HCT116 (cell line): Measurements from ENCODE around the gene LHX4. TPM values are rescaled to one million over a fixed set of nuclear protein-coding genes. Genes with fewer than 3 reads are reported as not detected.

Experiments used
- ATAC-seq: fragments of 200-7000 bp; cut with Tn5 transposase; 2 replicates; pipeline ENCODE4 v1.9.1; 2020; ENCODE audit warnings: mild to moderate bottlenecking, moderate library complexity
- BruUV-seq: library from RNA; stranded (reverse); fragments of 400-500 nt; replicated peaks from 2 replicates; lab custom pipeline; 2021; lab: Mats Ljungman, UMichigan
- CTCF ChIA-PET: fragments of 300-600 bp; sonication (Branson Sonifier 250); formaldehyde crosslinking; loops from one replicate; lab custom pipeline; 2021; ENCODE audit warnings: antibody characterized with exemption; lab: Charles Lee
- POLR2A ChIA-PET: fragments of 300-600, 350-600 bp; sonication (Branson Sonifier 250); formaldehyde crosslinking; loops from one replicate; lab custom pipeline; 2021; ENCODE audit warnings: antibody characterized with exemption; lab: Charles Lee
- RAD21 ChIA-PET, 2 experiments: fragments of 300-600 bp; sonication (Branson Sonifier 250); formaldehyde crosslinking; loops; one replicate each; lab custom pipeline; 2023; ENCODE audit warnings: low total read pairs in 2 of 2; ENCODE audit not compliant: uncharacterized antibody in 2 of 2, unreplicated experiment in 2 of 2, low non-redundant PET in 1 of 2; lab: Charles Lee
- DNase-seq: peaks from one replicate; pipeline ENCODE4 v3.0.0-alpha.2; 2010; ENCODE audit warnings: low read depth, low spot score
- H2AFZ ChIP-seq: fragments of 200-600 bp; shearing (Covaris generic), sonication (generic); 2 replicates; pipeline ENCODE4 v1.6.1; 2017; ENCODE audit warnings: low read depth, mixed run types, mixed read lengths, antibody characterized with exemption, low read length; ENCODE audit not compliant: poor library complexity, severe bottlenecking
- H3K27ac ChIP-seq: 2 replicates; pipeline ENCODE4 v1.5.1; 2012; ENCODE audit warnings: low read depth, low read length
- H3K27me3 ChIP-seq: fragments of 200-600 bp; sonication (generic); 2 replicates; pipeline ENCODE4 v1.6.1; 2016; ENCODE audit warnings: mixed run types, low read length, mixed read lengths; ENCODE audit not compliant: insufficient read depth
- H3K36me3 ChIP-seq, 2 experiments: fragments of 200-500 bp in 1 of 2; fragments of 200-600 bp in 1 of 2; sonication (Bioruptor generic) in 1 of 2; sonication (generic) in 1 of 2; 2 replicates each; pipeline versions ENCODE4 v1.5.1 to v1.6.1; 2014 to 2016; ENCODE audit warnings: low read length in 2 of 2, inconsistent platforms in 1 of 2, mixed read lengths in 1 of 2, mixed run types in 1 of 2; ENCODE audit not compliant: insufficient read depth in 2 of 2, control insufficient read depth in 1 of 2
- H3K4me1 ChIP-seq, 2 experiments: fragments of 200-600 bp in 1 of 2; sonication (generic) in 1 of 2; 2 replicates each; pipeline versions ENCODE4 v1.5.1 to v1.6.1; 2012 to 2017; ENCODE audit warnings: low read length in 2 of 2, inconsistent platforms in 1 of 2, mild to moderate bottlenecking in 1 of 2, mixed read lengths in 1 of 2, mixed run types in 1 of 2, moderate library complexity in 1 of 2; ENCODE audit not compliant: insufficient read depth in 2 of 2, control insufficient read depth in 1 of 2
- H3K4me2 ChIP-seq: fragments of 200-600 bp; sonication (generic); 2 replicates; pipeline ENCODE4 v1.6.1; 2017; ENCODE audit warnings: mixed run types, low read length, mixed read lengths
- H3K4me3 ChIP-seq, 2 experiments: fragments of 200-600 bp in 1 of 2; sonication (generic) in 1 of 2; replicated peaks in 1 of 2; 2 replicates each; pipeline ENCODE4 v1.5.1; 2011 to 2016; ENCODE audit warnings: low read length in 2 of 2, control low read depth in 1 of 2, low read depth in 1 of 2, mild to moderate bottlenecking in 1 of 2, mixed read lengths in 1 of 2, mixed run types in 1 of 2
- H3K79me2 ChIP-seq: fragments of 200-600 bp; sonication (generic); 2 replicates; pipeline ENCODE4 v1.6.1; 2017; ENCODE audit warnings: mild to moderate bottlenecking, mixed run types, low read length, moderate library complexity, mixed read lengths; ENCODE audit not compliant: insufficient read depth
- H3K9ac ChIP-seq: fragments of 200-600 bp; sonication (generic); 2 replicates; pipeline ENCODE4 v1.6.1; 2016; ENCODE audit warnings: low read length, mixed read lengths
- H3K9me2 ChIP-seq: fragments of 200-600 bp; sonication (generic), shearing (Covaris generic); 2 replicates; pipeline ENCODE4 v1.6.1; 2017; ENCODE audit warnings: mixed run types, mild to moderate bottlenecking, moderate library complexity; ENCODE audit not compliant: insufficient read depth
- H3K9me3 ChIP-seq, 2 experiments: fragments of 200-500 bp in 1 of 2; fragments of 200-600 bp in 1 of 2; sonication (Bioruptor generic) in 1 of 2; sonication (generic) in 1 of 2; 2 replicates each; pipeline ENCODE4 v1.6.1; 2014 to 2017; ENCODE audit warnings: low read length in 2 of 2, mixed read lengths in 2 of 2, inconsistent platforms in 1 of 2, low read depth in 1 of 2, mild to moderate bottlenecking in 1 of 2, mixed run types in 1 of 2, moderate library complexity in 1 of 2; ENCODE audit not compliant: control insufficient read depth in 1 of 2, insufficient read depth in 1 of 2
- H4K20me1 ChIP-seq: fragments of 200-600 bp; sonication (generic), shearing (Covaris generic); 2 replicates; pipeline ENCODE4 v1.6.1; 2017; ENCODE audit warnings: mixed run types, mild to moderate bottlenecking, moderate library complexity; ENCODE audit not compliant: insufficient read depth
- CTCF ChIP-seq, 3 experiments: fragments of 200-600 bp in 1 of 3; sonication (generic) in 1 of 3; IDR thresholded peaks in 2 of 3; conservative IDR thresholded peaks in 1 of 3; 2 replicates each; pipeline ENCODE4 v1.5.1; 2012 to 2017; ENCODE audit warnings: low read depth in 2 of 3, low read length in 2 of 3, antibody characterized with exemption in 1 of 3, borderline replicate concordance in 1 of 3, control low read depth in 1 of 3, mild to moderate bottlenecking in 1 of 3, mixed read lengths in 1 of 3, mixed run types in 1 of 3, moderate library complexity in 1 of 3; ENCODE audit not compliant: insufficient read depth in 1 of 3
- ELF1 ChIP-seq: IDR thresholded peaks from 2 replicates; pipeline ENCODE4 v1.6.1; 2012; ENCODE audit warnings: low read depth, borderline replicate concordance
- JUND ChIP-seq: IDR thresholded peaks from 2 replicates; pipeline ENCODE4 v1.6.1; 2012
- POLR2A ChIP-seq: IDR thresholded peaks from 2 replicates; pipeline ENCODE4 v1.7.0; 2011; ENCODE audit warnings: borderline replicate concordance; ENCODE audit not compliant: insufficient read depth, insufficient read length; ENCODE audit errors: extremely low read depth
- RAD21 ChIP-seq: IDR thresholded peaks from 2 replicates; pipeline ENCODE4 v1.6.1; 2012; ENCODE audit warnings: low read depth, mild to moderate bottlenecking
- SIN3A ChIP-seq: IDR thresholded peaks from 2 replicates; pipeline ENCODE4 v1.6.1; 2012; ENCODE audit warnings: low read depth
- SRF ChIP-seq: IDR thresholded peaks from 2 replicates; pipeline ENCODE4 v1.6.1; 2012; ENCODE audit warnings: low read depth
- YY1 ChIP-seq: IDR thresholded peaks from 2 replicates; pipeline ENCODE4 v1.6.1; 2011; ENCODE audit warnings: low read length, low read depth, moderate library complexity, mild to moderate bottlenecking; ENCODE audit not compliant: insufficient replicate concordance; ENCODE audit errors: extremely low read depth
- ZBTB33 ChIP-seq: IDR thresholded peaks from 2 replicates; pipeline ENCODE4 v1.6.1; 2011; ENCODE audit warnings: mild to moderate bottlenecking, low read length, moderate library complexity; ENCODE audit not compliant: insufficient replicate concordance; ENCODE audit errors: extremely low read depth
- intact Hi-C: fragments of 100-400 bp; cut with micrococcal nuclease; formaldehyde crosslinking; loops from 2 replicates; pipeline ENCODE4 v1.10.0; 2022
- total RNA-seq: library from RNA; stranded (reverse); gene quantifications from one replicate; pipeline ENCODE4 v1.2.1, GENCODE V29; 2021; ENCODE audit not compliant: unreplicated experiment

LHX4 gene
- total RNA-seq, 1 experiment from 2014 or later = 0.44 TPM

GRCh38 chr1:180197231-180197630, 32.8 kb upstream of the LHX4 start:
- no peaks in the 10 kb centered on the region for H3K36me3 ChIP-seq
- no peak overlapping the region for H3K4me2 ChIP-seq
- no TSS peak for BruUV-seq
- no peaks in the 10 kb centered on the region for H3K79me2 ChIP-seq
- H2AFZ ChIP-seq = no peak overlapping the region
- H3K4me1 ChIP-seq = no peaks in the 10 kb centered on the region
- no peak for ATAC-seq
- RAD21 ChIA-PET = no interaction called here
- no peaks in the 10 kb centered on the region for H4K20me1 ChIP-seq
- no peak for TF ChIP-seq SIN3A
- TF ChIP-seq ELF1 = no peak
- no peak for TF ChIP-seq JUND
- no peak for TF ChIP-seq CTCF (IDR thresholded peaks at IDR 0.05 in 2 of 3, conservative IDR thresholded peaks at IDR 0.05 in 1 of 3; ENCODE audit: borderline replicate concordance in 1 of 3, insufficient read depth in 1 of 3, low read depth in 2 of 3, low read length in 2 of 3)
- TF ChIP-seq RAD21 = no peak
- no peak for TF ChIP-seq ZBTB33
- no peak for TF ChIP-seq YY1
- no peak for TF ChIP-seq SRF
- TF ChIP-seq POLR2A = no peak
- TF ChIP-seq, all 23 proteins: peak for 0
- H3K9me3 ChIP-seq = no peaks in the 10 kb centered on the region
- no peak for DNase-seq
- no peaks in the 10 kb centered on the region for H3K27me3 ChIP-seq
- no peak overlapping the region for H3K4me3 ChIP-seq
- no peak overlapping the region for H3K27ac ChIP-seq
- intact Hi-C loops = no loop called here
- no peak overlapping the region for H3K9ac ChIP-seq
- ChIA-PET POLR2A (no interaction called here), CTCF (no interaction called here)
- H3K9me2 ChIP-seq = no peaks in the 10 kb centered on the region
